H1 (cell line): Measurements from ENCODE around the gene MATR3.

Experiments
- TF ChIP-seq, protein P1 (sequence below), 3 experiments: IDR thresholded peaks; 1 replicate in 2 of 3; 2 replicates in 1 of 3; pipeline versions ENCODE4 v1.5.1 to v1.6.1; 2011; ENCODE audit warnings: low read length in 3 of 3, mild to moderate bottlenecking in 3 of 3, inconsistent platforms in 2 of 3, low read depth in 1 of 3, moderate library complexity in 1 of 3; ENCODE audit not compliant: insufficient read depth in 1 of 3; ENCODE audit errors: control extremely low read depth in 1 of 3
- TF ChIP-seq, protein P2 (sequence below): IDR thresholded peaks from 2 replicates; pipeline ENCODE4 v1.6.1; 2011; ENCODE audit warnings: low read length, improper control_type of control experiment

GRCh38 chr5:139293202-139293506, 386 bp upstream of the MATR3 start:
- TF ChIP-seq, protein P1, sequence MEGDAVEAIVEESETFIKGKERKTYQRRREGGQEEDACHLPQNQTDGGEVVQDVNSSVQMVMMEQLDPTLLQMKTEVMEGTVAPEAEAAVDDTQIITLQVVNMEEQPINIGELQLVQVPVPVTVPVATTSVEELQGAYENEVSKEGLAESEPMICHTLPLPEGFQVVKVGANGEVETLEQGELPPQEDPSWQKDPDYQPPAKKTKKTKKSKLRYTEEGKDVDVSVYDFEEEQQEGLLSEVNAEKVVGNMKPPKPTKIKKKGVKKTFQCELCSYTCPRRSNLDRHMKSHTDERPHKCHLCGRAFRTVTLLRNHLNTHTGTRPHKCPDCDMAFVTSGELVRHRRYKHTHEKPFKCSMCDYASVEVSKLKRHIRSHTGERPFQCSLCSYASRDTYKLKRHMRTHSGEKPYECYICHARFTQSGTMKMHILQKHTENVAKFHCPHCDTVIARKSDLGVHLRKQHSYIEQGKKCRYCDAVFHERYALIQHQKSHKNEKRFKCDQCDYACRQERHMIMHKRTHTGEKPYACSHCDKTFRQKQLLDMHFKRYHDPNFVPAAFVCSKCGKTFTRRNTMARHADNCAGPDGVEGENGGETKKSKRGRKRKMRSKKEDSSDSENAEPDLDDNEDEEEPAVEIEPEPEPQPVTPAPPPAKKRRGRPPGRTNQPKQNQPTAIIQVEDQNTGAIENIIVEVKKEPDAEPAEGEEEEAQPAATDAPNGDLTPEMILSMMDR (IDR thresholded peaks at IDR 0.05; ENCODE audit: control extremely low read depth in 1 of 3, insufficient read depth in 1 of 3, low read depth in 1 of 3, low read length in 3 of 3), result no peak
- TF ChIP-seq, protein P2, sequence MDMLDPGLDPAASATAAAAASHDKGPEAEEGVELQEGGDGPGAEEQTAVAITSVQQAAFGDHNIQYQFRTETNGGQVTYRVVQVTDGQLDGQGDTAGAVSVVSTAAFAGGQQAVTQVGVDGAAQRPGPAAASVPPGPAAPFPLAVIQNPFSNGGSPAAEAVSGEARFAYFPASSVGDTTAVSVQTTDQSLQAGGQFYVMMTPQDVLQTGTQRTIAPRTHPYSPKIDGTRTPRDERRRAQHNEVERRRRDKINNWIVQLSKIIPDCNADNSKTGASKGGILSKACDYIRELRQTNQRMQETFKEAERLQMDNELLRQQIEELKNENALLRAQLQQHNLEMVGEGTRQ, result no peak
